K562 (cell line): ENCODE results near the gene ZNF335. TPM values are rescaled to one million over a fixed set of nuclear protein-coding genes. Genes with fewer than 3 reads are reported as not detected.

Experiments
- ATF1 ChIP-seq, 2 experiments: fragments of 450-650 bp in 1 of 2; IDR thresholded peaks; 2 replicates each; pipeline ENCODE4 v1.6.1; 2016; ENCODE audit warnings: missing compliant biosample characterization in 1 of 2, missing genetic modification characterization in 1 of 2
- CAMTA2 ChIP-seq: fragments of 250-450 bp; sonication (Bioruptor Pico); conservative IDR thresholded peaks from 2 replicates; pipeline ENCODE4 v1.5.1; 2022
- CBFA2T3 ChIP-seq: fragments of 450-650 bp; IDR thresholded peaks from 2 replicates; pipeline ENCODE4 v1.6.1; 2017
- HNRNPH1 ChIP-seq: fragments of 200-400 bp; formaldehyde crosslinking; optimal IDR thresholded peaks from 2 replicates; pipeline ENCODE3; 2017; ENCODE audit warnings: low read depth, mild to moderate bottlenecking, low read length, moderate library complexity
- MBD2 ChIP-seq: sonication (generic); IDR thresholded peaks from 2 replicates; pipeline ENCODE4 v1.6.1; 2016; ENCODE audit warnings: low read depth, borderline replicate concordance
- NCOA6 ChIP-seq: fragments of 450-650 bp; IDR thresholded peaks from 2 replicates; pipeline ENCODE4 v1.6.1; 2017; ENCODE audit warnings: mild to moderate bottlenecking
- POLR2AphosphoS5 ChIP-seq: IDR thresholded peaks from 2 replicates; pipeline ENCODE4 v1.6.1; 2011; ENCODE audit warnings: mild to moderate bottlenecking, low read depth, low read length, moderate library complexity; ENCODE audit not compliant: control insufficient read depth, insufficient read depth
- PRMT5 ChIP-seq: sonication (generic); formaldehyde crosslinking; IDR thresholded peaks from 2 replicates; pipeline ENCODE4 v1.5.0; 2020; ENCODE audit warnings: missing genetic modification reagents
- SMAD1 ChIP-seq: fragments of 150-350 bp; IDR thresholded peaks from 2 replicates; pipeline ENCODE4 v1.6.1; 2014; ENCODE audit warnings: low read length, low read depth; ENCODE audit not compliant: partially characterized antibody
- SRSF1 ChIP-seq: fragments of 200-400 bp; formaldehyde crosslinking; IDR thresholded peaks from 2 replicates; pipeline ENCODE4 v1.6.1; 2017; ENCODE audit warnings: mild to moderate bottlenecking, low read depth, low read length, moderate library complexity
- ZNF217 ChIP-seq: sonication (generic); formaldehyde crosslinking; IDR thresholded peaks from 2 replicates; pipeline ENCODE4 v1.8.0; 2022; ENCODE audit warnings: mild to moderate bottlenecking, missing genetic modification reagents
- polyA plus RNA-seq, 8 experiments: library from polyadenylated mRNA; depleted of rRNA in 4 of 8; stranded (reverse) in 5 of 8; unstranded in 3 of 8; fragments of >200 nt; fragmentation: Nextera tagmentation in 2 of 8; fragmentation: Illumina TruSeq in 1 of 8; extraction: Ambion mirVana in 2 of 8; extraction: Trizol in 1 of 8; gene quantifications; 2 replicates each; pipeline versions ENCODE4 v1.2.1 to v1.2.3, GENCODE V29; 2011 to 2014; ENCODE audit warnings: inconsistent platforms in 1 of 8, missing spikeins in 1 of 8
- total RNA-seq, 7 experiments: library from RNA; depleted of rRNA in 6 of 7; stranded (reverse); fragments of >200 nt in 6 of 7; fragmentation: Illumina TruSeq in 2 of 7; extraction: Trizol in 2 of 7; gene quantifications; 2 replicates each; pipeline versions ENCODE4 v1.2.1 to v1.2.3, GENCODE V29; 2011 to 2021; ENCODE audit warnings: low replicate concordance in 1 of 7
- TF ChIP-seq, protein P1 (sequence below), 2 experiments: fragments of 450-650 bp in 1 of 2; sonication (generic) in 1 of 2; formaldehyde crosslinking in 1 of 2; IDR thresholded peaks; 2 replicates each; pipeline versions ENCODE4 v1.7.1 to v1.9.0; 2016 to 2022; ENCODE audit warnings: inconsistent platforms in 1 of 2, mild to moderate bottlenecking in 1 of 2, missing genetic modification reagents in 1 of 2
- TF ChIP-seq, protein P2 (sequence below): conservative IDR thresholded peaks from 2 replicates; pipeline ENCODE4 v1.6.1; 2011; ENCODE audit warnings: low read depth, mild to moderate bottlenecking, low read length; ENCODE audit not compliant: control insufficient read depth
- TF ChIP-seq, protein P3 (sequence below): fragments of 450-650 bp; formaldehyde crosslinking; IDR thresholded peaks from 2 replicates; pipeline ENCODE4 v1.4.0; 2020; ENCODE audit warnings: mild to moderate bottlenecking
- TF ChIP-seq, protein P4 (sequence below): fragments of 450-650 bp; formaldehyde crosslinking; IDR thresholded peaks from 2 replicates; pipeline ENCODE4 v1.4.0; 2022; ENCODE audit warnings: missing genetic modification characterization

ZNF335 gene
- total and polyA plus RNA-seq, 9 of the 15 experiments (the other 6 are each of a cell fraction or from before 2014, with no cell fraction given): 0.39 to 16.0 (median 7.6) TPM

DNA sequence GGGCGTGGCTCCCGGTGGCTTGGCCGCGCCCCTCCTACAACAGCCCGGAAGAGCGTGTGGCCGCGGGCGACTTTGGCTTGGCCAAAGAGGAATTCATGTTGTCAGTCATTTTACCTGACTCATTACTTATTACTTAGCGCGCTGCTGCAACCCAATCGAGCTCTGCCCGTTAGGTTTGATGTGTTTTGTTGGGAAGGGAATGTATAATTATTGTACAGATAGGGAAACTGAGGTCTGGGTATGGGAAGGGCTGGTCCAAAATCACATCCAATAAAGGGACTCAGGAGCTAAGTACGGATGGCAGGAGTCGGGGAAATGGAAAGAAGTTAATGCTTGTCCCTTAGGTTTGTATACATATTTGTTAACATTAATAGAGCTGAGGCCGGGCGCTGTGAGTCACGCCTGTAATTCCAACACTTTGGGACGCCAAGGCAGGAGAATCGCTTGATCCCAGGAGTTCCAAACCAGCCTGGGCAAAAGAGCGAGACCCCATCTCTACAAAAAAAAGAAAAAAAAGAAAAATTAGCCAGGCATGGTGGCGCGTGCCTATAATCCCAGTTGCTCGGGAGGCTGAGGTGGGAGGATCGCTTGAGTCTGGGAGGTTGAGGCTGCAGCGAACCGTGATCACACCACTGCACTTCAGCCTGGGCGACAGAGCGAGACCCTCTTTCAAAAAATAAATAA lies 639 bp upstream of the ZNF335 start (continued):
- TF ChIP-seq, protein P1, sequence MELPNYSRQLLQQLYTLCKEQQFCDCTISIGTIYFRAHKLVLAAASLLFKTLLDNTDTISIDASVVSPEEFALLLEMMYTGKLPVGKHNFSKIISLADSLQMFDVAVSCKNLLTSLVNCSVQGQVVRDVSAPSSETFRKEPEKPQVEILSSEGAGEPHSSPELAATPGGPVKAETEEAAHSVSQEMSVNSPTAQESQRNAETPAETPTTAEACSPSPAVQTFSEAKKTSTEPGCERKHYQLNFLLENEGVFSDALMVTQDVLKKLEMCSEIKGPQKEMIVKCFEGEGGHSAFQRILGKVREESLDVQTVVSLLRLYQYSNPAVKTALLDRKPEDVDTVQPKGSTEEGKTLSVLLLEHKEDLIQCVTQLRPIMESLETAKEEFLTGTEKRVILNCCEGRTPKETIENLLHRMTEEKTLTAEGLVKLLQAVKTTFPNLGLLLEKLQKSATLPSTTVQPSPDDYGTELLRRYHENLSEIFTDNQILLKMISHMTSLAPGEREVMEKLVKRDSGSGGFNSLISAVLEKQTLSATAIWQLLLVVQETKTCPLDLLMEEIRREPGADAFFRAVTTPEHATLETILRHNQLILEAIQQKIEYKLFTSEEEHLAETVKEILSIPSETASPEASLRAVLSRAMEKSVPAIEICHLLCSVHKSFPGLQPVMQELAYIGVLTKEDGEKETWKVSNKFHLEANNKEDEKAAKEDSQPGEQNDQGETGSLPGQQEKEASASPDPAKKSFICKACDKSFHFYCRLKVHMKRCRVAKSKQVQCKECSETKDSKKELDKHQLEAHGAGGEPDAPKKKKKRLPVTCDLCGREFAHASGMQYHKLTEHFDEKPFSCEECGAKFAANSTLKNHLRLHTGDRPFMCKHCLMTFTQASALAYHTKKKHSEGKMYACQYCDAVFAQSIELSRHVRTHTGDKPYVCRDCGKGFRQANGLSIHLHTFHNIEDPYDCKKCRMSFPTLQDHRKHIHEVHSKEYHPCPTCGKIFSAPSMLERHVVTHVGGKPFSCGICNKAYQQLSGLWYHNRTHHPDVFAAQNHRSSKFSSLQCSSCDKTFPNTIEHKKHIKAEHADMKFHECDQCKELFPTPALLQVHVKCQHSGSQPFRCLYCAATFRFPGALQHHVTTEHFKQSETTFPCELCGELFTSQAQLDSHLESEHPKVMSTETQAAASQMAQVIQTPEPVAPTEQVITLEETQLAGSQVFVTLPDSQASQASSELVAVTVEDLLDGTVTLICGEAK (IDR thresholded peaks at IDR 0.05): no peak
- TF ChIP-seq, protein P1 (CRISPR knock-in tag; IDR thresholded peaks at IDR 0.05): no peak
- TF ChIP-seq, protein P2, sequence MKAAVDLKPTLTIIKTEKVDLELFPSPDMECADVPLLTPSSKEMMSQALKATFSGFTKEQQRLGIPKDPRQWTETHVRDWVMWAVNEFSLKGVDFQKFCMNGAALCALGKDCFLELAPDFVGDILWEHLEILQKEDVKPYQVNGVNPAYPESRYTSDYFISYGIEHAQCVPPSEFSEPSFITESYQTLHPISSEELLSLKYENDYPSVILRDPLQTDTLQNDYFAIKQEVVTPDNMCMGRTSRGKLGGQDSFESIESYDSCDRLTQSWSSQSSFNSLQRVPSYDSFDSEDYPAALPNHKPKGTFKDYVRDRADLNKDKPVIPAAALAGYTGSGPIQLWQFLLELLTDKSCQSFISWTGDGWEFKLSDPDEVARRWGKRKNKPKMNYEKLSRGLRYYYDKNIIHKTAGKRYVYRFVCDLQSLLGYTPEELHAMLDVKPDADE: no peak
- TF ChIP-seq, protein P3, sequence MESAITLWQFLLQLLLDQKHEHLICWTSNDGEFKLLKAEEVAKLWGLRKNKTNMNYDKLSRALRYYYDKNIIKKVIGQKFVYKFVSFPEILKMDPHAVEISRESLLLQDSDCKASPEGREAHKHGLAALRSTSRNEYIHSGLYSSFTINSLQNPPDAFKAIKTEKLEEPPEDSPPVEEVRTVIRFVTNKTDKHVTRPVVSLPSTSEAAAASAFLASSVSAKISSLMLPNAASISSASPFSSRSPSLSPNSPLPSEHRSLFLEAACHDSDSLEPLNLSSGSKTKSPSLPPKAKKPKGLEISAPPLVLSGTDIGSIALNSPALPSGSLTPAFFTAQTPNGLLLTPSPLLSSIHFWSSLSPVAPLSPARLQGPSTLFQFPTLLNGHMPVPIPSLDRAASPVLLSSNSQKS (CRISPR knock-in tag): no peak
- no peak for TF ChIP-seq CAMTA2 (CRISPR knock-in tag)
- no peak for TF ChIP-seq HNRNPH1
- no peak for TF ChIP-seq MBD2
- no peak for TF ChIP-seq SMAD1
- no peak for TF ChIP-seq PRMT5 (CRISPR knock-in tag)
- no peak for TF ChIP-seq NCOA6
- TF ChIP-seq, protein P4, sequence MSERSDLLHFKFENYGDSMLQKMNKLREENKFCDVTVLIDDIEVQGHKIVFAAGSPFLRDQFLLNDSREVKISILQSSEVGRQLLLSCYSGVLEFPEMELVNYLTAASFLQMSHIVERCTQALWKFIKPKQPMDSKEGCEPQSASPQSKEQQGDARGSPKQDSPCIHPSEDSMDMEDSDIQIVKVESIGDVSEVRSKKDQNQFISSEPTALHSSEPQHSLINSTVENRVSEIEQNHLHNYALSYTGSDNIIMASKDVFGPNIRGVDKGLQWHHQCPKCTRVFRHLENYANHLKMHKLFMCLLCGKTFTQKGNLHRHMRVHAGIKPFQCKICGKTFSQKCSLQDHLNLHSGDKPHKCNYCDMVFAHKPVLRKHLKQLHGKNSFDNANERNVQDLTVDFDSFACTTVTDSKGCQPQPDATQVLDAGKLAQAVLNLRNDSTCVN (CRISPR knock-in tag): 0 out of 2 replicates have a peak, but pooled peaks have one; percentile 16
- TF ChIP-seq POLR2AphosphoS5: peak; percentile 78; the same call in 1 of the 2 replicates
- no peak for TF ChIP-seq CBFA2T3
- no peak for TF ChIP-seq SRSF1
- no peak for TF ChIP-seq ZNF217 (CRISPR knock-in tag)
- no peak for TF ChIP-seq ATF1 (CRISPR knock-in tag; IDR thresholded peaks at IDR 0.05)
- no peak for TF ChIP-seq ATF1 (tag; IDR thresholded peaks at IDR 0.05)
